Heart left ventricle (tissue), 16 donors: ENCODE results near the gene ZSWIM8. TPM values are rescaled to one million over a fixed set of nuclear protein-coding genes. Genes with fewer than 3 reads are reported as not detected.

Source experiments
- ATAC-seq, 4 donors: fragments of 200-7000 bp; cut with Tn5 transposase; one replicate each; pipeline ENCODE4 v1.9.1; 2020 to 2022; ENCODE audit warnings: moderate library complexity in 4 of 4, mild to moderate bottlenecking in 3 of 4, moderate number of reproducible peaks in 1 of 4
- DNase-seq, 5 donors: peaks; one replicate each; pipeline ENCODE4 v3.0.0-alpha.2; 2020
- H3K27ac ChIP-seq, 12 donors: fragments of 200-600 bp; sonication (generic) in 4 of 12; one replicate each; pipeline versions ENCODE4 v1.5.0 to v1.8.0; 2016 to 2022; ENCODE audit warnings: mild to moderate bottlenecking in 2 of 12
- H3K27me3 ChIP-seq, 9 donors: fragments of 200-600 bp; sonication (generic) in 2 of 9; one replicate each; pipeline versions ENCODE4 v1.5.1 to v1.8.0; 2016 to 2022; ENCODE audit warnings: mild to moderate bottlenecking in 3 of 9
- H3K36me3 ChIP-seq, 9 donors: fragments of 200-600 bp; sonication (generic) in 2 of 9; one replicate each; pipeline versions ENCODE4 v1.5.0 to v1.8.0; 2018 to 2022; ENCODE audit warnings: mild to moderate bottlenecking in 2 of 9
- H3K4me1 ChIP-seq, 12 donors: fragments of 200-600 bp; sonication (generic) in 4 of 12; one replicate each; pipeline versions ENCODE4 v1.5.0 to v1.8.0; 2016 to 2022; ENCODE audit warnings: mild to moderate bottlenecking in 3 of 12
- H3K4me3 ChIP-seq, 12 donors: fragments of 200-600 bp; sonication (generic) in 4 of 12; one replicate each; pipeline versions ENCODE4 v1.5.0 to v1.8.0; 2017 to 2022; ENCODE audit warnings: mild to moderate bottlenecking in 9 of 12, moderate library complexity in 4 of 12
- H3K9me3 ChIP-seq, 12 donors: fragments of 200-600 bp; sonication (generic) in 4 of 12; one replicate each; pipeline versions ENCODE4 v1.5.0 to v1.8.0; 2016 to 2022; ENCODE audit warnings: mild to moderate bottlenecking in 1 of 12
- POLR2A ChIP-seq, 2 donors: fragments of 450-650 bp; IDR thresholded peaks; one replicate each; pipeline ENCODE4 v1.6.1; 2017; ENCODE audit warnings: antibody characterized with exemption in 2 of 2, mild to moderate bottlenecking in 2 of 2, moderate library complexity in 2 of 2
- WGBS, 4 donors: extraction: QIAGEN DNeasy Blood & Tissue Kit in 2 of 4; methylation state at CpG; one replicate each; pipeline versions ENCODE4 v1.1.5 to v1.1.7; 2013 to 2018; 5-methylcytosine and 5-hydroxymethylcytosine counted together
- intact Hi-C, 10 donors: fragments of 100-400 bp; cut with DNase I; formaldehyde crosslinking; loops; one replicate each; pipeline versions ENCODE4 v1.11.1 to v1.14.2; 2022
- polyA plus RNA-seq, 2 donors: library from polyadenylated mRNA; stranded (reverse); fragments of 200-250 nt; gene quantifications; one replicate each; pipeline ENCODE4 v1.2.3, GENCODE V29; 2013
- total RNA-seq, 9 donors: library from RNA; depleted of rRNA in 2 of 9; stranded (reverse); fragments of >200 nt in 2 of 9; fragmentation: NEBNext Ultra II Directional in 3 of 9; extraction: Animal tissue kit (Norgen Biotek cat#: 25700) in 3 of 9; gene quantifications; one replicate each; pipeline versions ENCODE4 v1.1.0 to v1.2.4, GENCODE V29; 2016 to 2023
- TF ChIP-seq, protein P1 (sequence below), 12 donors: fragments of 200-600 bp; sonication (generic) in 4 of 12; IDR thresholded peaks; one replicate each; pipeline versions ENCODE4 v1.5.0 to v1.8.0; 2018 to 2022; ENCODE audit warnings: antibody characterized with exemption in 12 of 12, mild to moderate bottlenecking in 5 of 12
- donor health status: ischemic (EF 13 %, LVEDD 7.1; RV severe dilation, severe dysfunction).
- donor health status: healthy with polysubstance abuse.
- donor health status: DM: no; HTN: yes; CAD: no.
- donor health status: DM: no; HTN: no; CAD: no.
- donor health status: ischemic (EF 25% LVEDD 6.9; RV normal size, moderate dysfunction).
- donor health status: ischemic (EF 25% LVEDD 5.7; RV mildly dilated, moderate dysfunction).
- donor health status: healthy.
- donor health status: DM: yes; HTN: yes; CAD: no.
- donor health status: ischemic (EF 35%, LVEDD 5.7; RV mildly dilated, moderate dysfunction).
- donor health status: nonischemic (EF 11% LVEDD 7.7; RV severe dilation, severe dysfunction).
- donor health status: DM: yes; HTN: yes; CAD: no.
- donor health status: PGD.
- donor health status: ischemic (EF 29% LVEDD 5.4; RV normal size, mild dysfunction).
- donor health status: nonischemic (EF 23%, LVEDD 6.1; RV moderate dilation, normal function).

The ZSWIM8 gene
- total and polyA plus RNA-seq, 11 donors = 37.6 to 69.7 (median 58.0) TPM

DNA sequence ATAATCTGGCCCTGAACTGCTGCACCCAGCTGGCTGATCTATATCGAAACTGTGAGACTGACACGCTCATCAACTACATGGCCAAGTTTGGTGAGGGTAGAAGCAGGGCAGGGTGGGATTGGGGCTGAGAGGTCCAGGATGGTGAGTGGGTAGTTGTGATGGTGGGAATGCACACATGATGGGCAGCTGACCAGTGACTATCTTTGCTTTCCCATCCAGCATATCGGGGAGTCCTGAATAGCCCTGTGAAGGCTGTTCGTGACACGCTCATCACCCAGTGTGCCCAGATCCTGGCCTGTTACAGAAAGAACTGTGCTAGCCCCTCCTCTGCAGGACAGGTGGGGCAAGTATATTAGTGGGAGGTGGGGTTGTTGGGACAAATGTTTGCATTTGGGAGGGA is 16.0 kb upstream of the ZSWIM8 start:
- Histone ChIP-seq H3K27me3 (no peaks in the 10 kb centered on the region), H3K9me3 (no peaks in the 10 kb centered on the region), H3K36me3 (peaks cover 0 to 82% (median 74%) of the 10 kb centered on the region in 9 donors), H3K4me1 (peaks cover 3 to 25% (median 18%) of the 10 kb centered on the region in 12 donors), H3K4me3 (no peak overlapping the region), H3K27ac (no peak overlapping the region)
- intact Hi-C loops = no loop called here
- ATAC-seq = no peak
- DNase-seq = no peak
- WGBS, 4 donors = 88 to 92% (median 91%) methylated on average over 5 of the region's 5 CpGs
- TF ChIP-seq, protein P1, sequence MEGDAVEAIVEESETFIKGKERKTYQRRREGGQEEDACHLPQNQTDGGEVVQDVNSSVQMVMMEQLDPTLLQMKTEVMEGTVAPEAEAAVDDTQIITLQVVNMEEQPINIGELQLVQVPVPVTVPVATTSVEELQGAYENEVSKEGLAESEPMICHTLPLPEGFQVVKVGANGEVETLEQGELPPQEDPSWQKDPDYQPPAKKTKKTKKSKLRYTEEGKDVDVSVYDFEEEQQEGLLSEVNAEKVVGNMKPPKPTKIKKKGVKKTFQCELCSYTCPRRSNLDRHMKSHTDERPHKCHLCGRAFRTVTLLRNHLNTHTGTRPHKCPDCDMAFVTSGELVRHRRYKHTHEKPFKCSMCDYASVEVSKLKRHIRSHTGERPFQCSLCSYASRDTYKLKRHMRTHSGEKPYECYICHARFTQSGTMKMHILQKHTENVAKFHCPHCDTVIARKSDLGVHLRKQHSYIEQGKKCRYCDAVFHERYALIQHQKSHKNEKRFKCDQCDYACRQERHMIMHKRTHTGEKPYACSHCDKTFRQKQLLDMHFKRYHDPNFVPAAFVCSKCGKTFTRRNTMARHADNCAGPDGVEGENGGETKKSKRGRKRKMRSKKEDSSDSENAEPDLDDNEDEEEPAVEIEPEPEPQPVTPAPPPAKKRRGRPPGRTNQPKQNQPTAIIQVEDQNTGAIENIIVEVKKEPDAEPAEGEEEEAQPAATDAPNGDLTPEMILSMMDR (IDR thresholded peaks at IDR 0.05) = no peak
- TF ChIP-seq POLR2A (IDR thresholded peaks at IDR 0.05) = no peak

DNA sequence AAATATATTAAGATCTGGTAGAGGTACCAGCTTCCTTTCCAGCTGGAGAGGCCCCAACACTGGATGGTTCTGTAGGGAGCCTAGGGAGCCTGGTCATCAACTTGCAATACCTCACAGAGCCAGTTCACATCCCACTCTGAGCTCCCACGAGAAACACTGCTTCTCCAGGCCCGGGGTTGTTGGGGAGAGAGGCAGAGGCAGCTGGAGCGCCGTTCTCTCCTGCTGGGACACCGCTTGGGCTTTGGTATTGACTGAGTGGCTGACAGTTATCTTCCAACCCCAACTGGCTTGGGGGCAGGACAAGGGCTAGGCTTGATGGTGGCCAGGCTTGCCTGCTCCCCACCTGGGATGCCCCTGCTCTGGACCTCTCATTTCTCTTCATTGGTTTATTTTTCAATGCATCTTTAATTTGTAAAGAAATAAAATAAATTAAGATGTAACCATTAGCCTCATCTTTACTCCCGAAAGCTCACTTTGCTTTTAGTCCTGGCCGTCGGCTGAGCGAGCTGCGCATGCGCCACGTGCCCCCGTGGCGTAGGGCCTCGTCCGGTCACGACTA is 13.6 kb upstream of the ZSWIM8 start:
- ATAC-seq (peak; percentile 0 to 75 (median 7)), DNase-seq (peak; percentile 93 to 96 (median 93))
- WGBS, 4 donors = 12 to 18% (median 14%) methylated on average over 17 of the region's 17 CpGs
- intact Hi-C loops = loop anchor here in 3 of 10 donors (1.0 to 10.0 kb wide), 3 partner anchors 40 to 1053 kb away; partner anchors contain the start of genes KAT6B (in 1 of the 3) and NDST2 (in 1 of the 3)
- Histone ChIP-seq H3K4me3 (peak overlapping the region; percentile 46 to 95 (median 83)), H3K27ac (peak overlapping the region; percentile 93 to 100 (median 98)), H3K27me3 (no peaks in the 10 kb centered on the region), H3K4me1 (peaks cover 7 to 49% (median 31%) of the 10 kb centered on the region in 12 donors), H3K36me3 (peaks cover 0 to 81% (median 69%) of the 10 kb centered on the region in 9 donors), H3K9me3 (no peaks in the 10 kb centered on the region)
- TF ChIP-seq, protein P1 (IDR thresholded peaks at IDR 0.05) = no peak
- TF ChIP-seq POLR2A (IDR thresholded peaks at IDR 0.05) = no peak

DNA sequence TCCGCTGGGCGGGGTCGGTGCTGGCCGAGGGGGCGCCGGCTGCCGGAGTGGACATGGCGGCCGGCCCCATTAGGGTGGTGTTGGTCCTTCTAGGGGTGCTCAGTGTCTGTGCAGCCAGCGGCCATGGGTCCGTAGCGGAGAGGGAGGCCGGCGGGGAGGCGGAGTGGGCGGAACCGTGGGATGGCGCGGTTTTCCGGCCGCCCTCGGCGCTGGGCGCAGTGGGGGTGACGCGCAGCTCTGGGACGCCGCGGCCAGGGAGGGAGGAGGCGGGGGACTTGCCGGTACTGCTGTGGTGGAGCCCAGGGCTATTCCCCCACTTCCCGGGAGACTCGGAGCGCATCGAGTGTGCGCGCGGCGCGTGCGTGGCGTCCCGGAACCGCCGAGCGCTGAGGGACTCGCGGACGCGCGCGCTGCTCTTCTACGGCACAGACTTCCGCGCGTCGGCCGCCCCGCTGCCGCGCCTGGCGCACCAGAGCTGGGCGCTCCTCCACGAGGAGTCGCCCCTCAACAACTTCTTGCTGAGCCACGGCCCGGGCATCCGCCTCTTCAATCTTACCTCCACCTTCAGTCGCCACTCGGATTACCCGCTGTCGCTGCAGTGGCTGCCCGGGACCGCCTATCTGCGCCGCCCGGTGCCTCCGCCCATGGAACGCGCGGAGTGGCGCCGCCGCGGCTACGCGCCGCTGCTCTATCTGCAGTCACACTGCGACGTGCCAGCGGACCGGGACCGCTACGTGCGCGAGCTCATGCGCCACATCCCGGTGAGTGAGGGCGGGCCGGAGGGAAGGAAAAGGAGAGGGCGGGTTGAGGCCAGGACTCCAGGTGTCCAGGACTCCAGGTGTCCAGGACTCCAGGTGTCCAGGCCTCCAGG is 12.9 kb upstream of the ZSWIM8 start:
- Histone ChIP-seq H3K4me1 (peaks cover 7 to 52% (median 31%) of the 10 kb centered on the region in 12 donors), H3K27me3 (no peaks in the 10 kb centered on the region), H3K4me3 (peak overlapping the region; percentile 46 to 95 (median 83)), H3K36me3 (peaks cover 0 to 81% (median 69%) of the 10 kb centered on the region in 9 donors), H3K27ac (peak overlapping the region; percentile 93 to 100 (median 98)), H3K9me3 (no peaks in the 10 kb centered on the region)
- WGBS, 4 donors = 0% methylated on average over 46 to 101 of the region's 101 CpGs
- peak; percentile 61 to 87 (median 85) for ATAC-seq
- peak; percentile 51 to 93 for TF ChIP-seq POLR2A (IDR thresholded peaks at IDR 0.05)
- TF ChIP-seq, protein P1 (IDR thresholded peaks at IDR 0.05) = peak in 5 of 12 donors; percentile 16 to 43 (median 31)
- intact Hi-C loops = loop anchor here in 3 of 10 donors (1.0 to 10.0 kb wide), 3 partner anchors 39 to 1052 kb away; partner anchors contain the start of genes KAT6B (in 1 of the 3) and NDST2 (in 1 of the 3)
- DNase-seq = peak; percentile 82 to 90 (median 87)
